Glutamatergic neuron (in vitro differentiated cells): Measurements from ENCODE around the gene SCRG1. TPM values are rescaled to one million over a fixed set of nuclear protein-coding genes. Genes with fewer than 3 reads are reported as not detected.

ENCODE experiments used
- DNase-seq: peaks from one replicate; pipeline ENCODE4 v3.0.0; 2022
- H3K27ac Mint-ChIP-seq: one replicate; pipeline ENCODE4 v1.8.0; 2020; ENCODE audit warnings: mild to moderate bottlenecking, mixed read lengths, inconsistent platforms; ENCODE audit not compliant: unreplicated experiment
- H3K27me3 Mint-ChIP-seq: one replicate; pipeline ENCODE4 v1.8.0; 2020; ENCODE audit warnings: mild to moderate bottlenecking, moderate library complexity, mixed read lengths, inconsistent platforms; ENCODE audit not compliant: unreplicated experiment
- H3K36me3 Mint-ChIP-seq: one replicate; pipeline ENCODE4 v1.8.0; 2020; ENCODE audit warnings: mild to moderate bottlenecking, mixed read lengths, inconsistent platforms; ENCODE audit not compliant: unreplicated experiment
- H3K4me1 Mint-ChIP-seq: one replicate; pipeline ENCODE4 v1.8.0; 2020; ENCODE audit warnings: mild to moderate bottlenecking, low read depth, mixed read lengths, inconsistent platforms; ENCODE audit not compliant: unreplicated experiment
- H3K4me3 Mint-ChIP-seq: one replicate; pipeline ENCODE4 v1.8.0; 2020; ENCODE audit warnings: mild to moderate bottlenecking, mixed read lengths, inconsistent platforms; ENCODE audit not compliant: unreplicated experiment
- H3K9me3 Mint-ChIP-seq: one replicate; pipeline ENCODE4 v1.8.0; 2020; ENCODE audit warnings: mild to moderate bottlenecking, moderate library complexity, mixed read lengths, inconsistent platforms; ENCODE audit not compliant: unreplicated experiment
- CTCF ChIP-seq: fragments of 200-600 bp; sonication (generic); IDR thresholded peaks from one replicate; pipeline ENCODE4 v1.5.0; 2021; ENCODE audit not compliant: partially characterized antibody, unreplicated experiment
- total RNA-seq: library from RNA; stranded (reverse); fragmentation: NEBNext Ultra II Directional; extraction: Animal tissue kit (Norgen Biotek cat#: 25700); gene quantifications from one replicate; pipeline ENCODE4 v1.2.1, GENCODE V29; 2021; ENCODE audit not compliant: unreplicated experiment

The SCRG1 gene
- total RNA-seq, 1 donor from 2014 or later: not detected

DNA sequence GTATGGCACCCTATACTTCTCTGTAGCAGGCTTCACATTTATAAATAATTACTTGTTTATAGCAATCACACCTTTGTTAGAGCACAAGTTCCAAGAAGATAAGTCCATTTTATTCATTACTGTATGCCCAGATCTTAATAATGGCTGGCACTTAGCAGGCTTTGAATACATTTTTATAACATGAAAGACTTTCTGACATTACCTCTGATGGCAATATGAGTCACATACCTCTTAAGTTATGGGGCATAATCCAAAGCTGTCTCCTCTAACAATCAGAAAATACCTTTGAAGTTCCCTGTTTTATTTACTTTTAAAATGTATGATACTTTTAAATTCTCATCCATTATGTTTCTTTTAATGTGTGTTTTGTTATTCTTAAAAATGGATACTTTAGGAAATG lies 12.2 kb downstream of the SCRG1 start:
- H3K36me3 Mint-ChIP-seq: no peaks in the 10 kb centered on the region
- no peaks in the 10 kb centered on the region for H3K4me1 Mint-ChIP-seq
- no peak for DNase-seq
- H3K27ac Mint-ChIP-seq: no peak overlapping the region
- no peak for TF ChIP-seq CTCF
- H3K4me3 Mint-ChIP-seq: no peak overlapping the region
- no peaks in the 10 kb centered on the region for H3K27me3 Mint-ChIP-seq
- no peaks in the 10 kb centered on the region for H3K9me3 Mint-ChIP-seq

DNA sequence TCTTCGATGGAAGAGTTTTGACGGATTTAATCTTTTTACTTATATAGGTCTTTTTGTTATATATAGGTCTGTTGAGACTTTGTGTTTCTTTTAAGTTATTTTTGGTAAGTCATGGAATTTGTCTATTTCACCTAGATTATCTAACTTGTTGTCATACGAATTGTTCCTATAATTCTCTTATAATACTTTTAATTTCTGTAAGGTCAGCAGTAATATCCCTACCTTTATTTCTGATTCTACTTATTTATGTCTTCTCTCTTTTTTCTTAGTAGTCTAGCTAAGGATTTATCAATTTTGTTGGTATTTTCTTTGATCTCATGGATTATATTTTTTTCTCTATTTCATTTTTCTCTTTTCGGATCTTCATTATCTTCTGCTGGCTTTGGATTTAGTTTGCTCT lies 16.6 kb downstream of the SCRG1 start:
- Mint-ChIP-seq H3K4me3 (no peak overlapping the region), H3K36me3 (no peaks in the 10 kb centered on the region), H3K4me1 (no peaks in the 10 kb centered on the region), H3K27ac (no peak overlapping the region), H3K27me3 (no peaks in the 10 kb centered on the region), H3K9me3 (no peaks in the 10 kb centered on the region)
- DNase-seq: no peak
- no peak for TF ChIP-seq CTCF

- Mint-ChIP-seq H3K27me3 (no peaks in the 10 kb centered on the region), H3K4me3 (no peak overlapping the region), H3K36me3 (no peaks in the 10 kb centered on the region), H3K4me1 (no peaks in the 10 kb centered on the region), H3K27ac (no peak overlapping the region), H3K9me3 (no peaks in the 10 kb centered on the region)
- TF ChIP-seq CTCF: no peak
- DNase-seq: no peak
Measured at GRCh38 chr4:173381610-173382009, 17.3 kb downstream of the SCRG1 start.

- TF ChIP-seq CTCF: no peak
- Mint-ChIP-seq H3K4me3 (no peak overlapping the region), H3K27me3 (no peaks in the 10 kb centered on the region), H3K27ac (no peak overlapping the region), H3K9me3 (no peaks in the 10 kb centered on the region), H3K36me3 (no peaks in the 10 kb centered on the region), H3K4me1 (no peaks in the 10 kb centered on the region)
- DNase-seq: no peak
Measured at GRCh38 chr4:173380987-173381386, 17.9 kb downstream of the SCRG1 start.

DNA sequence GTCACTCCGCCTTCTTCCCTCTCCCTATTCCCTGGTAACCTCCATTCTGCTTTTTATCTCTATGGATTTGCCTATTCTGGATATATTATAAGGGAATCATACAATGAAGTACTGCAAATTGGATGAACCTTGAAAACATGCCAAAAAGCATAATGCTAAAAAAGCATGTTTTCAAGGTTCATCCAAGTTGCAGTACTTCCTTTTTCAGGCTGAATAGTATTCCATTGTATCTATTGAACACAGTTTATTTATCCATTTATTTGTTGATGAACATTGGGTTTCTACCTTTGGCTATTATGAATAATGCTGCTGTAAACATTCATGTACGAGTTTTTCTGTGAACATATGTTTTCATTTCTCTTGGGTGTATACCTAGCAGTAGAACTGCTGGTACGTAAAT lies 19.0 kb downstream of the SCRG1 start:
- no peak for TF ChIP-seq CTCF
- H3K27ac Mint-ChIP-seq: no peak overlapping the region
- no peaks in the 10 kb centered on the region for H3K4me1 Mint-ChIP-seq
- no peaks in the 10 kb centered on the region for H3K9me3 Mint-ChIP-seq
- H3K4me3 Mint-ChIP-seq: no peak overlapping the region
- no peaks in the 10 kb centered on the region for H3K27me3 Mint-ChIP-seq
- no peaks in the 10 kb centered on the region for H3K36me3 Mint-ChIP-seq
- DNase-seq: no peak
